LHCN-M2 (cell line): ENCODE data around the gene NR1I3. TPM values are rescaled to one million over a fixed set of nuclear protein-coding genes. Genes with fewer than 3 reads are reported as not detected.
"Not testable (repeated sequence)": the region's sequence is repeated elsewhere in the genome, so short reads cannot be mapped to it uniquely, and the experiment has no call there.

ENCODE experiments used
- DNase-seq: peaks from one replicate; pipeline ENCODE4 v3.0.0-alpha.2; 2012; ENCODE audit warnings: low read depth
- total RNA-seq: library from RNA; depleted of rRNA; stranded (reverse); fragments of >200 nt; gene quantifications from 2 replicates; pipeline ENCODE4 v1.2.3, GENCODE V29; 2014

NR1I3 gene
- total RNA-seq, 1 experiment from 2014 or later, result not detected

DNA sequence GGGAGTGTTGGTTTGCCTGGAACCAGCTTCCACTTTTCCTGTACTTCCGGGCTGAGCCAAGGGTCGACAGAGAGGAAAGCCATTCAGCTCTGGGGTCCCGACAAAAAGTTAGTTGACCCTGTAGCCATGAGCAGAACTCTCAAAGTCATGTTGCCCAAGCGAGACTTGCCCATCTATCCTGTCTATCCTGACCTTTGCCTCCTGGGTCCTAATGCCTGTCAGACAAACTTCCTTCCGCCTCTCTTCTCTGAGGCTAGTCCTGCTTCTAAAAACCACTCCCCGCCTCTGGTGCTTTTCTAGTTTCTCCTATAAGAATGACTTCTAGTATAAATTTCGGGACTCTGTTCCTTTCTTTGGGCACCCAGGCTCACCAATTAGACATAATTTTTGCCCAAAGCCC is 12.8 kb upstream of the NR1I3 start:
- DNase-seq, result no peak

- not testable (repeated sequence) for DNase-seq
These were observed 12.1 kb upstream of the NR1I3 start for GRCh38 chr1:161250100-161250499.

GRCh38 chr1:161244888-161245287 is 6.9 kb upstream of the NR1I3 start:
- no peak for DNase-seq

GRCh38 chr1:161242313-161242712 is 4.3 kb upstream of the NR1I3 start:
- DNase-seq, result peak; percentile 24

- DNase-seq, result no peak
These were observed 3.7 kb upstream of the NR1I3 start for GRCh38 chr1:161241682-161242081.

- DNase-seq, result no peak
These were observed 1.8 kb downstream of the NR1I3 start for GRCh38 chr1:161235957-161236775.

GRCh38 chr1:161233102-161233501 is 4.9 kb downstream of the NR1I3 start:
- DNase-seq, result no peak

DNA sequence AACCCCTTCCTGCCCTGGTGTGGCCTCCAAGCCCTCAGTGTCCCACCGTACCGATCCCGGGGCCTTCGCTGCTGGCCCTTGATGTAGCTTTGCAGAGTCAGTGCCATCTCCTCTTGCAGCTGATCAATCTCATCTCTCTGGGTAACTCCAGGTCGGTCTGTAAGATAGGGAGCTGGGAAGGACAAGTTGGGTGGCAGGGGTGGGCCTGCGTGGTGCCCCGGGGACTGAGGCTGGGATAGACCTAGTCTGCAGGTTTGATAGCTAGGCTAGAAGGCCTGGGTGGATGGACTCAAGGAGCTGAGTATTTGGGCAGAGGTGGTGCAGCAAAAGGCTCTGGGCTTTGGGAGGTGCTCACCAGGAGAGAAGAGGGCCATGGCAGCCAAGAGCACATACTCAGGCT is 7.2 kb downstream of the NR1I3 start:
- DNase-seq, result no peak

- DNase-seq, result no peak
These were observed 8.1 kb downstream of the NR1I3 start for GRCh38 chr1:161229896-161230295.

- no peak for DNase-seq
These were observed 10.0 kb downstream of the NR1I3 start for GRCh38 chr1:161228032-161228431.

- peak; percentile 67 for DNase-seq
These were observed 10.7 kb downstream of the NR1I3 start for GRCh38 chr1:161227196-161227871.

- DNase-seq, result no peak
These were observed 11.2 kb downstream of the NR1I3 start for GRCh38 chr1:161226759-161227158.

- no peak for DNase-seq
These were observed 11.7 kb downstream of the NR1I3 start for GRCh38 chr1:161226320-161226711.

DNA sequence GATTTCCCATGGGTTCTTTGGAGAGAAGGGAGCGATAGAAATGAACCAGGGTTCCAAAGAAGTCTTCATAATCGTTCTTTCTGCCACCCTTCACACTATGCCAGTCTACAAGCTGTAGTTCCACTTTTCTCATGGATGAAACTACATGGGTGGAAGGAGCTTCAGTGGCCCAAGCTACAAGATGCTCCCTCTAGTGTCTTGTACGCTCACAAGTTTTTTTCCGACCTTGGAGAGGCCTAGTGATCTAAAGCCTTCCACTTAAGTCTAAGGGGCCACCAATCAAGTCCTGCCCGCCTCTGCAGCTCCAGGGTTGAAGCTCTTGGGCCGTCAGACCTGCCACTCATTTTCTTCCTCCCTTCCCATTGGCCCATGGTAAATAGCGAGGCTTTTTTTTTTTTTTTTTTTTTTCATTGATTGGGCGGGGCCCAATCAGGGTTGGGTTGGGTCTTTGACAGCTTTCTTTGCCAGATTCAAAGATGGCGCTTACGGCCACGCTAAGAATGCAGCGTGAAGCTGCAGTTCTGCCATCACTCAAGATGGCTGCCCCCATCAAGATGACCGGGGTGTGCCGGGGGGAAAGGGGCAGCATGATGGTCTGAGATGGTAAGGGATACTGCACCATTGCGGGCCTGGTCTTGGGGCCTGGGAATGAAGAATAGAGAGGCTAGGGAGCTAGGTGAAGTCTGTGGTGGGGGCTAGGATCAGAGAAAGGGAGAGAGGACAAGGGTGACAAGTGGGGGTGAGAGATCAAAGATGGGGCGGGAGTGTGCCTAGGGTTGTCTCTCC is 12.3 kb downstream of the NR1I3 start, which contains the start of gene TOMM40L:
TOMM40L (plus strand) TSS at position 527 of the 786 bp plus-strand sequence. CDS start 430 bp downstream, outside the sequence.
- peak; percentile 100 for DNase-seq

DNA sequence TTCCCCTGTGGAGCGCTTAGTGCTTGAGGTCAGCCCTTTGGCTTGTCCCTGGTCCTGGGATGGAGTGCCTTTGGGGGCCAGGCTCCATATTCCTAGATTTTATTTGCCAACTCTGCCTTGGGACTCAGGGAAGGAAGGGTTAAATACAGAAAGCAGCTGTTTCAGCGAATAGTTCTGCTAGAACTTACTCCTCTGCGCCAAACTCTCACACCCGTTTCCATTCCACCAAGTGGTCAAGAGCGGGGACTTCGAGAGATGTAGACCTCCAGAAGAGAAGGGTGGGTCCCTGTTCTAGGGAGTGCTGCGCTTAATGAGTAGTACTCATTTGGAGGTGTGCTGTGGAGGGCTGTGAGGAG is 12.8 kb downstream of the NR1I3 start:
- peak; percentile 18 for DNase-seq

GRCh38 chr1:161224695-161225087 is 13.3 kb downstream of the NR1I3 start:
- not testable (repeated sequence) for DNase-seq

GRCh38 chr1:161223805-161224694 is 14.0 kb downstream of the NR1I3 start:
- no peak for DNase-seq

DNA sequence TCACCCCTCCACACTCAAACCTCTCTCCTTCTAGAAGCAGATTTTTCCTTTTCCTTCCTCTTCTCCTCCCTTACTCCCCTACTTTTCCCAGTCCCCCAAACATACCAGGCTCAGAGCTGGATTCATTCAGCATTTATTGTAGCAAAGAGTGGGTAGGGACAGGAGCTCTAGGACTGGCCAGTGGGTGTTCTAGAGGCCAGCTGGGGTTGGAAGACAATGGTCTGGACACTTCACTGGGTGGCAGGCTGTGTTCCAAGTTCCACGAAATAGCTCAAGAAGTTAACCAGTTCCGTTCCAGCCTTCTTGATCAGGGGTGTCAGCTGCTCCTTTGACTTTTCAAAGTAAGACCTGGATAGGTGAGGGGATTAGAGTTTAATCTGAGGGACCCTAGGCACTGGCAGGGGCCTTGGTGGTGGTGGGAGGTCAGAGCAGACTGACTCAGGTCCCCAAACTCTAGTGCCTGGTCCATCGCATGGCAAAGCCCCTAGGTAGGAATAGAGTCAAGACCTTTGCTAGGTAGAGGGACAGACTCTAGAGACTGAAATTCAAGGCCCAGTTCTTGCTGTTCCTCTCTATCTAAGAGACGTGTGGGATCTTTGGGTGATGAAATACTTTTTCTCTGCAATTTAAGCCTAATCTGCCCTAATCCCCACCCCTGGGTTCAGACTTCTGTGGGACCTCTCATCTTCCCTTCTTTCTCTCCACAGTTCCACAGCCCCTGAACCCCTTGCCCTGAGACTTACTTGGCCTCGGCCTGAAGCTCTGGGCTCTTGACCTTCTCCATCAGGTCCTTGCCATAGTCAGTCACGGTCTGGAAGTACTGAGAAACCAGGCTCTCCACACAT is 15.6 kb downstream of the NR1I3 start:
- no peak for DNase-seq

- no peak for DNase-seq
These were observed 18.0 kb downstream of the NR1I3 start for GRCh38 chr1:161220002-161220401.
